ENCODE measurements around the gene LRRTM1. TPM values are rescaled to one million over a fixed set of nuclear protein-coding genes. Genes with fewer than 3 reads are reported as not detected.

The LRRTM1 gene
- total RNA-seq, 1 experiment from 2014 or later = not detected

GRCh38 chr2:80330527-80331450 is 26.2 kb upstream of the LRRTM1 start:
- H3K4me1 ChIP-seq (ENCODE audit: control insufficient read depth, insufficient read depth, low read length) = no peaks in the 10 kb centered on the region
- ChIA-PET CTCF (no interaction called here), POLR2A (no interaction called here)
- intact Hi-C loops (cut with micrococcal nuclease; ENCODE audit: unreplicated experiment) (loop anchor here (1.0 kb wide), 1 partner anchor 19 kb away; no protein-coding TSS in a partner anchor), in situ Hi-C loops (cut with HindIII; ENCODE audit: low pct_unique_long_range_greater_than_20kb, low sequenced_read_pairs) (no loop called here)
- no peak overlapping the region for H3K27ac ChIP-seq (ENCODE audit: low read length)
- no peak for TF ChIP-seq REST (IDR thresholded peaks at IDR 0.05; ENCODE audit: insufficient read depth in 1 of 2, low read depth in 2 of 2, low read length in 1 of 2)
- TF ChIP-seq POLR2AphosphoS5 (IDR thresholded peaks at IDR 0.05; ENCODE audit: low read depth, low read length) = no peak
- no peak for TF ChIP-seq TCF7L2 (IDR thresholded peaks at IDR 0.05; ENCODE audit: low read depth, low read length)
- TF ChIP-seq CTCF (IDR thresholded peaks at IDR 0.05) = no peak
- no peak for TF ChIP-seq SIN3A (IDR thresholded peaks at IDR 0.05; ENCODE audit: borderline replicate concordance, insufficient read depth, low read depth, low read length)
- H3K9me3 ChIP-seq (ENCODE audit: control insufficient read depth, insufficient read depth, low read depth, low read length) = no peaks in the 10 kb centered on the region
- no TSS peak for BruUV-seq (replicated peaks)
- DNase-seq (ENCODE audit: low read depth, low spot score) = no peak
- H3K36me3 ChIP-seq (ENCODE audit: control insufficient read depth, insufficient read depth, low read length) = no peaks in the 10 kb centered on the region
- no peak for ATAC-seq
- no peaks in the 10 kb centered on the region for H3K27me3 ChIP-seq (ENCODE audit: control insufficient read depth, insufficient read depth, low read length)
- H3K4me3 ChIP-seq (ENCODE audit: low read depth in 2 of 2, low read length in 2 of 2) = no peak overlapping the region

GRCh38 chr2:80329491-80329890 is 24.9 kb upstream of the LRRTM1 start:
- intact Hi-C loops (cut with micrococcal nuclease; ENCODE audit: unreplicated experiment) (no loop called here), in situ Hi-C loops (cut with HindIII; ENCODE audit: low pct_unique_long_range_greater_than_20kb, low sequenced_read_pairs) (no loop called here)
- POLR2A ChIA-PET = no interaction called here
- no peak for ATAC-seq
- Histone ChIP-seq H3K9me3 (ENCODE audit: control insufficient read depth, insufficient read depth, low read depth, low read length) (no peaks in the 10 kb centered on the region), H3K4me1 (ENCODE audit: control insufficient read depth, insufficient read depth, low read length) (no peaks in the 10 kb centered on the region), H3K36me3 (ENCODE audit: control insufficient read depth, insufficient read depth, low read length) (no peaks in the 10 kb centered on the region), H3K4me3 (ENCODE audit: low read depth in 2 of 2, low read length in 2 of 2) (no peak overlapping the region), H3K27ac (ENCODE audit: low read length) (no peak overlapping the region), H3K27me3 (ENCODE audit: control insufficient read depth, insufficient read depth, low read length) (no peaks in the 10 kb centered on the region)
- no TSS peak for BruUV-seq (replicated peaks)
- CTCF ChIA-PET = no interaction called here
- TF ChIP-seq SIN3A (IDR thresholded peaks at IDR 0.05; ENCODE audit: borderline replicate concordance, insufficient read depth, low read depth, low read length) = no peak
- no peak for TF ChIP-seq REST (IDR thresholded peaks at IDR 0.05; ENCODE audit: insufficient read depth in 1 of 2, low read depth in 2 of 2, low read length in 1 of 2)
- TF ChIP-seq CTCF (IDR thresholded peaks at IDR 0.05) = no peak
- no peak for TF ChIP-seq POLR2AphosphoS5 (IDR thresholded peaks at IDR 0.05; ENCODE audit: low read depth, low read length)
- TF ChIP-seq TCF7L2 (IDR thresholded peaks at IDR 0.05; ENCODE audit: low read depth, low read length) = no peak
- no peak for DNase-seq (ENCODE audit: low read depth, low spot score)

All from Panc1 (cell line).